ENCODE results near the gene SLC44A5. TPM values are rescaled to one million over a fixed set of nuclear protein-coding genes. Genes with fewer than 3 reads are reported as not detected.

Gene SLC44A5
- total RNA-seq, 4 donors from 2014 or later = 0.27 to 1.1 (median 0.42) TPM

DNA sequence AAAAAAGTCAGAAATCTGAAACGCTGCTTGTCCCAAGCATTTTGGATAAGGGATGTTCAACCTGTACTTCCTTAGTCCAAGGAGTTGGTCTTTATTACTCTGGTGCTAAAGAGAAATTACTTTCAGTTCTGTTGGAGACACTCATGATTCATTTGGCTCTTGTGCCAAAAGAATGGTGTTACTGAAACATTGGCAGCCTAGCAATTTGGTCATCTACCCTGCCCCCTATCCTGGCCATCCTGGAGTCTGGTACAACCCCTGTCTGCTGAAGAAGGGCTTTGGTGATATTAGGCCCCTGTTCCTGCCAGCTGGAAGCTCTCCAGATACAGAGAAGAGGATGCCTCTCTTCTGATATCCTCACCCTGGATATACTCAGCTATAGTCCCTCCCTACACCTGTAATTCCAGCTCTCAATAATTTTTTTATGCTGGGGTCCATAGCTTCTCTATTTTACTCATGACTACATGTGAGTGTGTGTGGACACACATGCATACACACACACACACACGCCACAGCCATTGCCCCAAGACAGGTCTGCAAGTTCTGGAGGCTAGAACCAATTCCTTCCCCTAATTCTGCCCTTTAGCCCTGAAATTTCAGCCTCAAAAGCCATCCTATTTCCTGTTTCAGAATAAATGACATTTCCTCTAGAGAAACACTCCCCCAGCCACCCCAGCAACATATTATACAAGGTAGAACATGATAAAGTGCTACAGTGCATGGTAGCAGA lies 436.7 kb downstream of the SLC44A5 start:
- peaks cover 0 to 7% (median 0%) of the 10 kb centered on the region in 3 donors for H3K9me3 ChIP-seq
- TF ChIP-seq EP300 (IDR thresholded peaks at IDR 0.05) (no peak), CTCF (IDR thresholded peaks at IDR 0.05) (no peak), POLR2A (IDR thresholded peaks at IDR 0.05) (no peak), POLR2AphosphoS5 (IDR thresholded peaks at IDR 0.05) (no peak)
- no peaks in the 10 kb centered on the region for H3K4me1 ChIP-seq
- no peak overlapping the region for H3K4me3 ChIP-seq
- WGBS, 2 donors (ENCODE audit: low coverage in 1 of 2) = 52 to 100% methylated on average over 1 to 2 of the region's 2 CpGs
- no peak overlapping the region for H3K27ac ChIP-seq
- H3K27me3 ChIP-seq = no peaks in the 10 kb centered on the region
- ATAC-seq = no peak
- H3K36me3 ChIP-seq = no peaks in the 10 kb centered on the region

DNA sequence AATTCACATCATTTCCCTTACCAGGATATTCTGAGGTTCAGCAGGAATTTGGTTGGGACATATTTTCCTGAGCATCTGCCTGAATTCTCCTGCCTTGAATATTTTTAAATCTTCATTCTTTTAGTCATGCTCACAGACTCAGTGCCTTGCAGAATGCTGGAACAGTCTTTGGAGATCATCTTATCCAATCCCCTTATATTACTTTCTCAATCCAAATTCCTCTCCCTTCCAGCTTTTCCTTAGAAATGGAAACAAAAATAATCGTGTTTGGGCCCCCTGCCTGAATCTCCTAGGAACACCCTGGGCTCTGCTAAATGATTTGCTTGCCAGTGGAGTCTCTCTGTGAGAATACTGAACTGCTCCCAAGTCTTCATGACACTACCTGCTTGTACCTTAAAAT lies 438.4 kb downstream of the SLC44A5 start:
- 29 to 32% methylated on average over 1 of the region's 1 CpG for WGBS, 2 donors (ENCODE audit: low coverage in 1 of 2)
- no peaks in the 10 kb centered on the region for H3K27me3 ChIP-seq
- no peak overlapping the region for H3K27ac ChIP-seq
- H3K4me1 ChIP-seq = no peaks in the 10 kb centered on the region
- peaks cover 0 to 7% (median 0%) of the 10 kb centered on the region in 3 donors for H3K9me3 ChIP-seq
- H3K36me3 ChIP-seq = no peaks in the 10 kb centered on the region
- no peak for TF ChIP-seq POLR2AphosphoS5 (IDR thresholded peaks at IDR 0.05)
- no peak for TF ChIP-seq CTCF (IDR thresholded peaks at IDR 0.05)
- TF ChIP-seq POLR2A (IDR thresholded peaks at IDR 0.05) = no peak
- TF ChIP-seq EP300 (IDR thresholded peaks at IDR 0.05) = no peak
- H3K4me3 ChIP-seq = no peak overlapping the region
- peak; percentile 57 for ATAC-seq

- Histone ChIP-seq H3K4me3 (no peak overlapping the region), H3K27me3 (no peaks in the 10 kb centered on the region), H3K27ac (no peak overlapping the region), H3K9me3 (peaks cover 0 to 7% (median 0%) of the 10 kb centered on the region in 3 donors), H3K36me3 (no peaks in the 10 kb centered on the region), H3K4me1 (no peaks in the 10 kb centered on the region)
- no peak for TF ChIP-seq POLR2A (IDR thresholded peaks at IDR 0.05)
- no peak for TF ChIP-seq EP300 (IDR thresholded peaks at IDR 0.05)
- no peak for TF ChIP-seq POLR2AphosphoS5 (IDR thresholded peaks at IDR 0.05)
- no peak for TF ChIP-seq CTCF (IDR thresholded peaks at IDR 0.05)
- no peak for ATAC-seq
- whole genome bisulfite sequencing, 2 donors (ENCODE audit: low coverage in 1 of 2) = 40 to 63% methylated on average over 1 of the region's 1 CpG
Measured at GRCh38 chr1:75171876-75172275, 439.0 kb downstream of the SLC44A5 start.

- H3K9me3 ChIP-seq = peaks cover 0 to 5% (median 0%) of the 10 kb centered on the region in 3 donors
- H3K4me3 ChIP-seq = no peak overlapping the region
- no peaks in the 10 kb centered on the region for H3K27me3 ChIP-seq
- no peak for ATAC-seq
- H3K27ac ChIP-seq = no peak overlapping the region
- 31 to 53% methylated on average over 2 of the region's 2 CpGs for WGBS, 2 donors (ENCODE audit: low coverage in 1 of 2)
- no peaks in the 10 kb centered on the region for H3K4me1 ChIP-seq
- no peaks in the 10 kb centered on the region for H3K36me3 ChIP-seq
- no peak for TF ChIP-seq EP300 (IDR thresholded peaks at IDR 0.05)
- TF ChIP-seq POLR2A (IDR thresholded peaks at IDR 0.05) = no peak
- TF ChIP-seq CTCF (IDR thresholded peaks at IDR 0.05) = no peak
- TF ChIP-seq POLR2AphosphoS5 (IDR thresholded peaks at IDR 0.05) = no peak
Measured at GRCh38 chr1:75170981-75171380, 439.9 kb downstream of the SLC44A5 start.

DNA sequence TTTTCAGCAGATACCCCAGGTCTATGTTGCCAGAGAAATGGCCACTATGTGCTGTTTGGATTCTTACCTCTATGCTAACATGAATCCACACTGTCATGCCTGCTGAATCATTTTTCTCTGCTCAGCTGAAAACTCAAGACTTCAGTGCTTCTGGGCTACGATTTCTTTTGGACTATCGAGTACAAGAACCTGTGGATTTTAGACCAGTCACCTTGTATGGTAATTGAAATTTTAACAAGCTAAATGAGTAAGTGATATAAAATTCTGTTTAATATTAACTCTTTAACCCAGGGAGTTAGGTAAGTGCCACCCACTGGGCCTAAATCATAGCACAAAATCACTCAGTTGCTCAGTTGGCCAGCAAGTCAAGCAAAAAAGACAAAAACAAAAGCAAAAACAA lies 440.9 kb downstream of the SLC44A5 start:
- Histone ChIP-seq H3K4me3 (no peak overlapping the region), H3K36me3 (no peaks in the 10 kb centered on the region), H3K27ac (no peak overlapping the region), H3K4me1 (no peaks in the 10 kb centered on the region), H3K27me3 (no peaks in the 10 kb centered on the region), H3K9me3 (no peaks in the 10 kb centered on the region)
- 84 to 100% methylated on average over 2 of the region's 2 CpGs for WGBS, 2 donors (ENCODE audit: low coverage in 1 of 2)
- ATAC-seq = no peak
- TF ChIP-seq EP300 (IDR thresholded peaks at IDR 0.05) (no peak), POLR2A (IDR thresholded peaks at IDR 0.05) (no peak), POLR2AphosphoS5 (IDR thresholded peaks at IDR 0.05) (no peak), CTCF (IDR thresholded peaks at IDR 0.05) (no peak)
